Activated T-cell treated with anti-CD3 and anti-CD28 coated beads for 48 hours (primary cell): ENCODE results near the gene ARMC5.
A peak's percentile ranks its signal among the peaks of the same experiment; 100 is the strongest.
"Not testable (repeated sequence)": the region's sequence is repeated elsewhere in the genome, so short reads cannot be mapped to it uniquely, and the experiment has no call there.

Experiments
- DNase-seq: peaks from one replicate; pipeline ENCODE4 v3.0.0-alpha.2; 2020; ENCODE audit warnings: low read depth

ARMC5 gene

DNA sequence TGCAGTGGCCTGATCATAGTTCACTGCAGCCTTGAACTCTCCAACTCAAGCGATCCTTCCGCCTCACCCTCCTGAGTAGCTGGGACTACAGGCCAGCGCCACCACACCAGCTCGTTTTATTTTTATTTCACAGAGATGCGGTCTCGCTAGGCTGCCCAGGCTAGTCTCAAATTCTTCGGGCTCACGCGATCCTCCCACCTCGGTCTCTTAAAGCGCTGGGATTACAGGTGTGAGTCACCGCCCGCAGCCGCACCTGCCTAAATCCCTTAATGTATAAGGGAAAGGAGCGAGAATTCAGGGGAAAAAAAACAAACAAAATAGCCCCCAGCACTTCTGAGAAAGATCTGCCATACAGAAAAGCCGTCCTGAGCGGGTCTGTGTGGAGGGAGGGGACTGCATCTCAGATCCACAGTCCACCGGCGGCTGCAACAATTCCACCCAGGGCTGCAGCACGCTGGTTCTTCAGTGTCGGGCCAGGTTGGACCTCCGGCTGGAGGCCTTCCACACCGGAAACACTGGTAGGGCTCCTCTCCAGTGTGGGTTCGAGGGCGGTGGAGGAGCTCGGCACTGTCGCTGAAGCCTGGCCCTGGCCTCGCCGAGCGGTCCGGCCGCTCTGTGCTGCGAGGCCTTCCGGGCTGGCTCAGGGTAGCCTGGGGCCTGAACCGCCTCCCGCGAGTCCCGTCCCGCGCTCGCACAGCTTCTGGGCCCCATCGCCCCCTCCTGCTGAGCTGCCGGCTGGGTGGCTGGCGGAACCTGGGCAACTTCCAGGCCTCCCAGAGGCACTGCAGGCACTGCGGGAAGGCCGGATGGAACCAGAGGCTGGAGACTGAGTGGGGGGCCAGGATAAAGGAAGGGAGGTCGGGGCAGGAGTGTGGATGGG lies 23.7 kb upstream of the ARMC5 start:
- DNase-seq = no peak

GRCh38 chr16:31436221-31437045 lies 22.9 kb upstream of the ARMC5 start:
- no peak for DNase-seq

DNA sequence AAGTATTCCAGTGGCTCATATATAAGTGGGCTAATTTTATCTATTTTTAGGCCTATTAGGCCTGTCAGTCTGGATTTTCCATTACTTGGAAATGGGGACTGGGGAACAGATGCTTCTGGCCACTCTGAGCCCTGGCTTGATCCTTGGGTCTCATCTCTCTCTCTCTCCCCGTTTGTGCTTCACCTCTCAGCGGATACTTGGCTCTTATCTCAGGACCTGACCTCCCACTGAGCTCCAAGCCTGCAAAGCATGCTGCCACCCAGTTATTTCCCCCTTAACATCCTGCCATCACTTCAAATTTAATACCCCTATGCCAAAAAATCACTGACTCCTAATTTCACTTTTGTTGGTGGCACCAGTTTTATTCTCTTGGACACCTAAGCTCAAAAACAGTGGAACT lies 20.9 kb upstream of the ARMC5 start:
- no peak for DNase-seq

DNA sequence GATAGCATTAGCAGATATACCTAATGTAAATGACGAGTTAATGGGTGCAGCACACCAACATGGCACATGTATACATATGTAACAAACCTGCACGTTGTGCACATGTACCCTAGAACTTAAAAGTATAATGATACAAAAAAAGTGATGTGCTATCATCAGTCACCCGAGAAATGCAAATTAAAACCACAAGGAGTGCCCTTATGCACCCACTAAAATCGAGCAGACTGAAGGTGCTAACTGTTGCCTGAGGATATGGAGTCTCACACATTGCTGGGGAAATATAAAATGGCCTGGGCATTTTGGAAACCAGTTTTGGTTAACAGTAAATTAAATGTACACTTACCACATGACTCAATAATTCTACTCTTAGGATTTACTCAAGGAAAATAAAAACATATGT lies 20.3 kb upstream of the ARMC5 start:
- not testable (repeated sequence) for DNase-seq

DNA sequence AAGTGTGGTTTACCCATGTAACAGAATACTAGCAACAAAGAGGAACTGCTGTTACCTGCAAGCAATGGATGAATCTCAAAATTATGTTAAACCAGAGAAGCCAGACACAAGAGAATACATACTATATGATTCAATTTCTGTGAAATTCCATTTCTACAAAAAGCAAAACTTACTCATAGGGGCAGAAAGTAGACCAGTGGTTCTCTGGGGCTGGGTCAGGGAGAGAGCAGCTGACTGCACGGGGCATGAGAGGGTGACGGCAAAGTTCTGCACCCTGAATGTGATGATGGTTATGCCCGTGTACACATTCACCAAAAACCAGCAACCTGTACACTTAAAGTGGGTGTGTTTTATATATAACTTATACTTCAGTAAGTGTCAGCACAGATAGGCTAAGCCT lies 19.8 kb upstream of the ARMC5 start:
- DNase-seq = no peak

DNA sequence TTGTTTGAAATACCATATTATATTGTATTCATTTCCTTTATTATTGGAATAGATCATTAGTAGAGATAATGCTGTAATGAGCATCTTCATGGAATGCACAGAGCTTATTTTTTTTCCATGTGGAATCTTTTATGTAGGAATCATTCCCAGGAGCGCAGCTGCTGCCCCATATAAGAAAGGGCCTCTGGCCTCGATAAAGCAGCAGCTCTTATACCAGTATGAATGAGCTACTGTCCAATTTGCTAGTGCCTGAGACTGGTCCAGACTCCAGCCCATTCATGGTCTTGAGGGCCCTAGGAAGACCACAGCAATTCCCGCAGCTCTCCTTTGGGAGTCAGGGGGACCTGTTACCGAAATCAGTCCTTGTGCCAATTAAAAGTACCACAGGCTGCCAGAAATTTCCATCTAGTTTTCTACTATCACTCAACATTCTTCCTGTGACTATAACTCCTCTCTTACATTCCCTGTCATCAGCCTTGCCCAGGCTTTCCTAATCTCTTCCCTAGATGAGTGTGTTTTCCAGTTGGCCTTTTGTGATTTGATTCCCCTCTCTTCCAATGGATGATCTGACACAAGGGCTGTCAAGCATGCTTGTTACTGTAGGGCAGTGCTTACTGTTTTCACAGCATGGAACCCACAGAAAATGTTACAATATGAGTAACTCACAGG lies 18.7 kb upstream of the ARMC5 start:
- DNase-seq = no peak

DNA sequence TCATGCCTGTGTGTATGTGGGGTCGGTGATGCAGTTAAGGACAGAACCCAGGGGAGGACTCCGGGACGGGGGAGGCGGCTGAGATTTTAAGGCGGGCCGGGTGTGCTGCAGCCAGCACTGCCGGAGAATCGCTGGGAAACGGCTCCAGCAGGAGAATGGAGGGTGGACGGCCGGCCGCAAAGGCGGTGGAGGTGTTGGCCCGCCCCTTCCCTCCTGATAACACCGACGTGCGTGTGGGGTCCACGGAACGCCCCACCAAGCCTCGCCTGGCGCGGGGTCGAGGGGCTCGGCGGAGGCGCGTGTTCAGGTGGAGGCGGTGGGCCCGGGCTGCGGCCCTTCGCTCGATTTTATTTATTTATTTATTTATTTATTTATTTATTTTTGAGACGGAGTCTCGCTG lies 17.3 kb upstream of the ARMC5 start:
- no peak for DNase-seq

GRCh38 chr16:31445931-31446330 lies 13.4 kb upstream of the ARMC5 start:
- not testable (repeated sequence) for DNase-seq

- no peak for DNase-seq
These were observed 8.1 kb upstream of the ARMC5 start for GRCh38 chr16:31451201-31451600.

- no peak for DNase-seq
These were observed 7.5 kb upstream of the ARMC5 start for GRCh38 chr16:31451681-31452351.

DNA sequence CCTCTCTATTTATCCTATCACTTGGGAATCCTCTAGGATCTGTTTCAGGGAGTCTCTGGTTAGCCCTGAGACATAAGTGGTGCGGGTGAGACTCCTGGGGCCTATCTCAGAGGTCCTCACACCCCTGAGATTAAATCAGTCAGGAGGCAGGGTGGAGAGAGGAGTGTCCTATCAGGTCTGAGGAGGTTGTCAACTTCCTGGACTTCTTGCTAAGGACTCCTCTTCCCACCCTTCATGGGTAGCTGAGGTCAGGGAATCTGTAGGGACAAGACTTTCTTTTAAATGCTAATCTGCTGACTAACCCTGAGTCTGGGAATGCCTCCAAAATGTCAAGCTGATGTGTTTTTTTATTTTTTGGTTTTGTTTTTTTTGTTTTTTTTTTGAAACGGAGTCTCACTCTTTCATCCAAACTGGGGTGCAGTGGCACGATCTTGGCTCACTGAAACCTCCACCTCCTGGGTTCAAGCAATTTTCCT lies 6.6 kb upstream of the ARMC5 start:
- DNase-seq = no peak

- DNase-seq = no peak
These were observed 5.8 kb upstream of the ARMC5 start for GRCh38 chr16:31453255-31454204.

GRCh38 chr16:31455601-31456314 lies 3.5 kb upstream of the ARMC5 start:
- DNase-seq = no peak

- DNase-seq = no peak
These were observed 2.3 kb upstream of the ARMC5 start for GRCh38 chr16:31456988-31457360.

DNA sequence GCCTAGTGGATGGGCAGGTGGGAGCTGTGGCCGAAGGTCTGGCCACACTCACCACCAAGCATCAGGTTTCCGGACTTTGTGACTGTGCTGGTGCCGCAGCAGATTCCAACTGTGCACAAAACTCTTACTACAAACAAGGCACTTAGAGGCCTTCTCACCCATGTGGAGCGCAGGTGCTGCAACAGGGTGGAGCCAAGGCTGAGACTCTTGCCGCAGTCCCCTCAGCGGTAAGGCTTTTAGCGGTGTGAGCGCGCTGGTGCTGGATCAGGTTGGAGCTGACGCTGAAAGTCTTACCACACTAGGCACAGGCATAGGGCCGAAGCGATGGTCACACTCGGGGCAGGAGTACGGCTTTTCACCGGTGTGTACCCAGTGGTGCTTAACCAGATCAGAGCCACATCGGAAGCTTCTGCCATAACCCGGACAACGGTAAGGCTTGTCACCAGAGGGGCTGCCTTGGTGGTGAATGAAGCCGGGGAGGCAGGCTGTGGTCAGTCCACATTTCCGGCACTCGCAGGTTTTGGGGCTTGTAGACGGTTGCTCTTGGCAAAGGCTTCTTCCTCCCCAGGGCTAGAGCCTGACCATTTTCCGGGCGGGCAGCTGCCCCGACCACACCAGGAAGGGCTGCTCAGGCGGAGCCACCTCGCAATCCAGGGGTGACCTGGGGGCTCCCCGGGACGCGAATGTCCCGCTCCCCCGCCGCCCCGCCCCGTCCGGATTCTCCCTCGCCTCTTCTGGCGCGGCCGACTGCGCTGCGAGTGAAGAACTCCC lies 1.0 kb upstream of the ARMC5 start:
- peak; percentile 41 for DNase-seq

DNA sequence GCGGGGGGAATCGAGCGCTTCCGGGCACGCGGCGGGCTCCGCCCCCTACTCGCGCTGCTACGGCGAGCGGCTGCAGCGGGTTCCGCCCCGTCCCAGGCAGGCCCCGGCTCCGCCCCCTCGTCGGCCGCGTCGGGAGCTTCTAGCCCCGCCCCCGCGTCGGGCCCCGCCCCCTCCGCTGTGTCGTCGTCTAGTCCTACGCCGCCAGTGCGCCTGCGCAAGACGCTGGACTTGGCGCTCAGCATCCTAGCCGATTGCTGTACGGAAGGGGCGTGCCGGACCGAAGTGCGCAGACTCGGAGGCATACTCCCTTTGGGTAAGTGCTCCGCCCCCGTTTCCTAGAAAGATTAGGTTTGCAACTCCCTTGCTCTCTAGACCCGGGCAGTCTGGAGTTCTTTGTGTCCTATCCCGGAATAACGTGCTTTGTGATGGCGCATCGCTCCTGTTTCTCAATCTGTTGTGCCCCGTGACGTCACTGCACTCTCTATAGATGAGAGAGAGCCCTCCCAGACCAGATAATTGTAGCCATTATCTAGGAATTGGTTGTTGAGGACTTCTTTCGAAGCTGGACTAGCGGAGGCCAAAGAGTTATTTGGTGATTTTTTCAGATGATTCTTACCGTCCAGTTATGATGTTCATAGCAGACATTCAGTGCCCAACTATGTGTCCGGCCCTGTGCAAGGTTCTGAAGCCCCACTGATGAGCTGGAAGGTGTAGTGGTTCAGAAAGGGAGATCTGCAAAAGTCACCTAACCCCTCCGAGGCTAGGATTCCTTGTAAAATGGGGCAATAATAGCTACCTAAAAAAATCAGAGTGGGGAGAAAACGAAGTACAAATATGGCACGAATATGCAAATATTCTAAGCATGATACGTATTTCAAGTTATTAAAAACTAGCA lies 633 bp downstream of the ARMC5 start:
- peak; percentile 100 for DNase-seq

GRCh38 chr16:31460582-31461002 lies 1.3 kb downstream of the ARMC5 start:
- DNase-seq = no peak

- DNase-seq = no peak
These were observed 2.1 kb downstream of the ARMC5 start for GRCh38 chr16:31461201-31461920.
